Gastrocnemius medialis (tissue), 4 donors: ENCODE data around the gene OXT.

Experiments
- POLR2A ChIP-seq, 2 donors: fragments of 450-650 bp; IDR thresholded peaks; one replicate each; pipeline ENCODE4 v1.6.1; 2017; ENCODE audit warnings: antibody characterized with exemption in 2 of 2, mild to moderate bottlenecking in 2 of 2, moderate library complexity in 2 of 2
- TF ChIP-seq, protein P1 (sequence below), 5 experiments: fragments of 450-650 bp in 3 of 5; fragments of 200-600 bp in 2 of 5; sonication (generic) in 2 of 5; IDR thresholded peaks in 4 of 5; conservative IDR thresholded peaks in 1 of 5; 1 replicate in 4 of 5; 2 replicates in 1 of 5; pipeline ENCODE4 v1.5.1; 2016 to 2019; ENCODE audit warnings: antibody characterized with exemption in 5 of 5, mild to moderate bottlenecking in 3 of 5, moderate library complexity in 3 of 5

DNA sequence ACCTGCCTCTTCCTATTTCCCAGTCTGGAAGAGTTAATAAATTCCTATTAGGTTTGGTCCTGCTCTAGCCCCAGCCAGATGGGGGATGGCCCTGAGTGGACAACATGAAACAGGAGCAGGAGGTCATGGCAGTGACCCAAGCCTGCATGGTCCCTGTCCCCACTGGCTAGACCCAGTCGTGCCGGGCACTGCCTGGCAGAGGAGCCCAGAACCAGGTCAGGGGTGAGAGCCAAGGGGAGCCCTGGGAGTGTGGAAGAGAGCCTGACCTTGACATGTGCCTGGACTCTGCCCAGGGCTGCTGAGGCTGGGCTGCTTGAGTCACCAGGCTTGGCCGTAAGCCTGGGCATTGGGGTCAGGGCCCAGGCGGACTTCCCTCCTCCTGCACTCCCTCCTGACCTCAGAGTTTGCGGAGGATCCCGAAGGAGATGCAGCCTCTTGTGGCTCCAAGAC is 9.5 kb downstream of the OXT start:
- TF ChIP-seq, protein P1, sequence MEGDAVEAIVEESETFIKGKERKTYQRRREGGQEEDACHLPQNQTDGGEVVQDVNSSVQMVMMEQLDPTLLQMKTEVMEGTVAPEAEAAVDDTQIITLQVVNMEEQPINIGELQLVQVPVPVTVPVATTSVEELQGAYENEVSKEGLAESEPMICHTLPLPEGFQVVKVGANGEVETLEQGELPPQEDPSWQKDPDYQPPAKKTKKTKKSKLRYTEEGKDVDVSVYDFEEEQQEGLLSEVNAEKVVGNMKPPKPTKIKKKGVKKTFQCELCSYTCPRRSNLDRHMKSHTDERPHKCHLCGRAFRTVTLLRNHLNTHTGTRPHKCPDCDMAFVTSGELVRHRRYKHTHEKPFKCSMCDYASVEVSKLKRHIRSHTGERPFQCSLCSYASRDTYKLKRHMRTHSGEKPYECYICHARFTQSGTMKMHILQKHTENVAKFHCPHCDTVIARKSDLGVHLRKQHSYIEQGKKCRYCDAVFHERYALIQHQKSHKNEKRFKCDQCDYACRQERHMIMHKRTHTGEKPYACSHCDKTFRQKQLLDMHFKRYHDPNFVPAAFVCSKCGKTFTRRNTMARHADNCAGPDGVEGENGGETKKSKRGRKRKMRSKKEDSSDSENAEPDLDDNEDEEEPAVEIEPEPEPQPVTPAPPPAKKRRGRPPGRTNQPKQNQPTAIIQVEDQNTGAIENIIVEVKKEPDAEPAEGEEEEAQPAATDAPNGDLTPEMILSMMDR (IDR thresholded peaks at IDR 0.05 in 4 of 5, conservative IDR thresholded peaks at IDR 0.05 in 1 of 5), result no peak
- TF ChIP-seq POLR2A (IDR thresholded peaks at IDR 0.05), result no peak
